Measurements from ENCODE around the gene SPG21. TPM values are rescaled to one million over a fixed set of nuclear protein-coding genes. Genes with fewer than 3 reads are reported as not detected.
A peak's percentile ranks its signal among the peaks of the same experiment; 100 is the strongest.

The SPG21 gene
- total and polyA plus RNA-seq, 2 of the 4 experiments (the other 2 are of a cell fraction): 59.9 to 60.8 TPM

- intact Hi-C loops (cut with micrococcal nuclease): no loop called here
- 96% methylated on average over 9 of the region's 11 CpGs; no CpG with 5 or more reads in 1 of the 2 experiments for WGBS, 2 experiments (ENCODE audit: extremely low coverage in 2 of 2, insufficient read length in 1 of 2)
- dilution Hi-C loops (cut with HindIII; ENCODE audit: low sequenced_read_pairs, unreplicated experiment): no loop called here
- Histone ChIP-seq H2AK9ac (replicated peaks; ENCODE audit: low read depth, low read length, poor library complexity) (peak overlapping the region; percentile 16), H2BK20ac (ENCODE audit: low read depth, low read length) (no peak overlapping the region), H2AFZ (replicated peaks; ENCODE audit: low read length, poor library complexity) (no peak overlapping the region), H3K4ac (ENCODE audit: low read depth, low read length) (no peak overlapping the region), H2BK15ac (ENCODE audit: low read depth, low read length) (no peak overlapping the region), H3K27ac (ENCODE audit: insufficient read depth, low read length) (no peak overlapping the region), H3K27me3 (ENCODE audit: control insufficient read depth, insufficient read depth, low read length) (no peaks in the 10 kb centered on the region), H4K5ac (ENCODE audit: low read depth, low read length) (no peak overlapping the region), H4K8ac (ENCODE audit: low read depth in 2 of 2, low read length in 2 of 2) (no peak overlapping the region), H3K4me3 (ENCODE audit: insufficient read depth, low read depth, low read length) (no peak overlapping the region), H3K9me3 (ENCODE audit: control insufficient read depth, insufficient read depth, low read length) (no peaks in the 10 kb centered on the region), H3K36me3 (ENCODE audit: control insufficient read depth, insufficient read depth, low read length) (peaks cover 2% of the 10 kb centered on the region), H4K91ac (ENCODE audit: insufficient read depth, low read depth, low read length) (no peak overlapping the region), H3K9me1 (ENCODE audit: insufficient read depth, low read length) (peaks cover 4% of the 10 kb centered on the region), H3K79me1 (ENCODE audit: low read depth in 1 of 2, low read length in 2 of 2) (no peaks in the 10 kb centered on the region), H2BK5ac (ENCODE audit: low read depth, low read length, poor library complexity, severe bottlenecking) (no peak overlapping the region), H3K18ac (ENCODE audit: low read depth, low read length) (no peak overlapping the region), H3K4me1 (ENCODE audit: control insufficient read depth, insufficient read depth, low read length) (no peaks in the 10 kb centered on the region; the same call in 1 of the 2 replicates), H3K4me2 (ENCODE audit: low read depth, low read length) (no peak overlapping the region), H3K56ac (ENCODE audit: extremely low read depth, insufficient read depth, low read length) (no peak overlapping the region), H3K9ac (ENCODE audit: low read depth, low read length) (no peak overlapping the region), H4K20me1 (ENCODE audit: insufficient read depth, low read length) (no peaks in the 10 kb centered on the region), H3K14ac (replicated peaks; ENCODE audit: low read depth, low read length) (no peak overlapping the region), H3K23ac (ENCODE audit: low read depth, low read length) (no peak overlapping the region), H2BK120ac (ENCODE audit: low read depth, low read length) (no peak overlapping the region), H2AK5ac (ENCODE audit: low read depth, low read length) (no peak overlapping the region)
- ATAC-seq (ENCODE audit: low read depth) (peak; percentile 25; the same call in 1 of the 2 replicates), DNase-seq (no peak)
- no TSS peak for BruUV-seq (replicated peaks)
- in situ Hi-C loops (cut with MboI; ENCODE audit: low sequenced_read_pairs): no loop called here
- POLR2A ChIA-PET (ENCODE audit: unreplicated experiment): no interaction called here
- CTCF ChIA-PET: no interaction called here
- TF ChIP-seq RCOR1 (IDR thresholded peaks at IDR 0.05; ENCODE audit: insufficient replicate concordance, low read length) (no peak), NFE2L2 (IDR thresholded peaks at IDR 0.05; ENCODE audit: low read depth, low read length) (no peak), FOS (IDR thresholded peaks at IDR 0.05; ENCODE audit: low read depth, low read length) (no peak), CTCF (conservative IDR thresholded peaks at IDR 0.05; ENCODE audit: low read depth, low read length) (no peak), CEBPB (IDR thresholded peaks at IDR 0.05; ENCODE audit: low read depth, low read length) (no peak), RAD21 (IDR thresholded peaks at IDR 0.05; ENCODE audit: low read length) (no peak), MXI1 (IDR thresholded peaks at IDR 0.05; ENCODE audit: borderline replicate concordance, low read depth, low read length) (no peak), RFX5 (IDR thresholded peaks at IDR 0.05; ENCODE audit: low read depth, low read length) (no peak), MAFK (IDR thresholded peaks at IDR 0.05; ENCODE audit: low read depth, low read length) (no peak), SMC3 (IDR thresholded peaks at IDR 0.05; ENCODE audit: low read depth, low read length) (no peak), BHLHE40 (IDR thresholded peaks at IDR 0.05; ENCODE audit: low read depth, low read length) (no peak), CHD1 (IDR thresholded peaks at IDR 0.05; ENCODE audit: low read depth, low read length) (no peak), MAZ (IDR thresholded peaks at IDR 0.05; ENCODE audit: borderline replicate concordance, low read depth, low read length) (no peak), ELK1 (IDR thresholded peaks at IDR 0.05; ENCODE audit: borderline replicate concordance, low read depth, low read length) (no peak)
- TF ChIP-seq, protein P1, sequence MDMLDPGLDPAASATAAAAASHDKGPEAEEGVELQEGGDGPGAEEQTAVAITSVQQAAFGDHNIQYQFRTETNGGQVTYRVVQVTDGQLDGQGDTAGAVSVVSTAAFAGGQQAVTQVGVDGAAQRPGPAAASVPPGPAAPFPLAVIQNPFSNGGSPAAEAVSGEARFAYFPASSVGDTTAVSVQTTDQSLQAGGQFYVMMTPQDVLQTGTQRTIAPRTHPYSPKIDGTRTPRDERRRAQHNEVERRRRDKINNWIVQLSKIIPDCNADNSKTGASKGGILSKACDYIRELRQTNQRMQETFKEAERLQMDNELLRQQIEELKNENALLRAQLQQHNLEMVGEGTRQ (IDR thresholded peaks at IDR 0.05; ENCODE audit: low read depth, low read length): no peak
Observed at GRCh38 chr15:64949383-64950186, 40.1 kb downstream of the SPG21 start.
